Activated CD4-positive, alpha-beta T cell treated with anti-CD3 and anti-CD28 coated beads for 24 hours (primary cell): ENCODE measurements around the gene SIPA1L3.
"Not testable (repeated sequence)": the region's sequence is repeated elsewhere in the genome, so short reads cannot be mapped to it uniquely, and the experiment has no call there.

ENCODE experiments used
- DNase-seq, 2 donors: peaks; one replicate each; pipeline ENCODE4 v3.0.0-alpha.2; 2020; ENCODE audit warnings: low read depth in 2 of 2

Gene SIPA1L3

DNA sequence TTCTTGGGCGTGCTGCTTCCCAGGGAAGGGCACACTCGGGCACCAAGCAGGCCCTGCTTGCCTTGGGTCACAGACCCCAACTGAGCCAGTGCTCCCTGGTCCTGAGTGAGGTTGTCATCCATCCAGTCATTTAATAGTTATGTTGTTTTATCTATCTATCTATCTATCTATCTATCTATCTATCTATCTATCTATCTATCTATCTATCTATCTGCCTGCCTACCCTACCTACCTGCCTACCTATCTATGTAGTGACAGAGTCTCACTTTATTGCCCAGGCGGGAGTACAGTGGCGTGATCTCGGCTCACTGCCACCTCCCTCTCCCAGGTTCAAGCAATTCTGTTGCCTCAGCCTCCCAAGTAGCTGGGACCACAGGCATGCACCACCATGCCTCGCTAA is 164.0 kb downstream of the SIPA1L3 start:
- DNase-seq = not testable (repeated sequence)

DNA sequence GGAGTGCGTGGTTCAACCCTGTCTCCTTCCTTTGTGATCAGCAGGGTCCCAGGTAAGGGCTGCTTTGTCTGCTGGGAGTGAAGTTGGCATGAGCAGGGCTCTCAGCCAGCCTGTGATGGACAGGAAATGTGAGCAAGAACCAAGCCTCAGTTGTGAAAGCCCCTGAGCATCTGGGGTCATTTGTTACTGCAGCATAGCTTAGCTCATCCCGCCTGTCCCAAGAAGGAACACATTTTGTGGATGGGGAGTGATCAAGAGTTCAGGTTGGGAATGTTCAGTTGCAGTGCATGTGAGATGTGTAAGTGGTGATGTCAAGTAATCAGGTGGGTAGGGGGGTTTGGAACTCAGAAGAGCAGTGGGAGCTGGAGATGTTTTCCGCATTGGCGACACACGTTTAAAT is 164.6 kb downstream of the SIPA1L3 start:
- no peak for DNase-seq

DNA sequence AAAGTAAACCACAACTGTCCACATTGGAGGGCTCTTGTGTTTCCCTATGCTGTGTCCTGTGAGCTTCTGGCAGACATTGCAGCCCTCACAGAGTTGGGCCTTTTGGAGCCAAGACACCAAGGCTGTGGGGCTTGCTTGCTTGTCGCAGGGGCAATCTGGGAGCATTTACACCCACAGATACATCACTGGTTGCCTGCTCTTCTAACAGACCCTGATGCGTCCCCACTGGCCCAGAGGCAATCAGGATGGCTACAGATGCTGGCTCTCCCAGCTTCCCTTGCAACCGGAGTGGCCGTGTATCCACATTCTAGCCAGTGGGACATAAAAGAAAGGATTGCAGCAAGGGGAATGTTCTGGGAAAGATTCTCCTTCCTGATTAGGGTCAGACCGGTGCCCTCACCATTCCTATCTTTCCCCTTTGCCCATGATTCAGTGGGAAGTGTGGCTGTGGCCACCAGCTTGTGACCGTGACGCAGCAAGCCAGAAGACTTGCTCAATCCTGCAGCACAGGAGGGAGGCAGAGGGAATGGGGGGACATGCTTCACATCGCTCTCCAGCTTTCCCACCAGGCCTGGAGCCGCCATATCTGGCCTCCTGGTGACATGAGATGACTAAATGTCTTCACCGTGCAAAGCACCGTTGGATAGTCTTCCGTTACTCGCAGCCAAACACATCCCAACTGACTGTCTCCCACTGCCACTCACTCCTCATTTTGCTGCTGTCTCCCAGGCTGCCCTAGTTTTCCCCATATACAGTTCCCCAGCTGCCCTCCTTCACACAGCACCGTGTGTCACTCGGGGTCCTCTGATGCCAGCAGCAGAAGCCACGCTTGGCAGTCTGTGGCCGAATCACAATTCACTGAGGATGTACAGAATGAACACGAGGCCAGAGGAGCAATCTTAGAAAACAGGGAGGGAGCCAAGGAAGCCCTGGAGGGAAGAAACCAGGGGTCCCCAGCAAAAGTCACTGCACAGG is 166.1 kb downstream of the SIPA1L3 start:
- DNase-seq = no peak

DNA sequence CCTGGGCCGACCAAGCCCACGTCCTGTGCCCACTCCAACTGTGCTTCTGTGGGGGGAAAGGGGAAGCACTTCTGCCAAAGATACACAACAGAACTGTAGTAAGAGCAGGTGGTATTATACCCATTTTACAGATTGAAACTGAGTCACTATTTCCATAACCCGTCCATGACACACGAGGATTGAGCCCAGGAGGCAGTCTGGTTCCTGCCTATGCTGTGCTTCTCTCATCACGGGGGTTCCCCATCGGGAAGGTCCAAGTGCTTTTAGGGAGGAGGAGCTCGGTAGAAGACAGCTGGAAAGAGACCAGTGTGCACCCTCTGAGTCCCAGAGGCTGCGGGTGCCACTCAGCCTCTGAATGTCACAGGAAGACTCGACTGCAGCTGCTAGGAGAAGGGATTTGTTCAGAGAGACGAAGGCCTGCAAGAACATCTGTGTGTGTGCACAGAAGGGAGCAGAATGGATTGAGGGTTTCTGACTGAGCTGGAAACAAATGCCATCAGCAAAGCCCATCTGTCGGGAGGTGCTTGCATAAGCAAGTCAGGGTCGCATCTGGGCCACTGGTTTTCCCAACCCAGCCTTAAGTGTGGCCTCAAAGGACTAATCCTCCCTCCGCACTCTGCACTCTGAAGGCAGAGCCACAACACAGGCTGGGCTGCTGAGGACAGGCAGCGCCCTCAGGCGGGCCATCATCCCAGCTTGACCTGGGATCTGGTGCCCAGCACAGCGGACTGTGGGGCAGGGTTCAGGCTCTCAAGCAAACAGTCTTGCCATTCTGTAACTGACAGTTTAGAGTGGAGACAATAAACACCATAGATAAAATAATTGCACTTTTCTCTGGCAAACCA is 167.1 kb downstream of the SIPA1L3 start:
- DNase-seq = no peak

DNA sequence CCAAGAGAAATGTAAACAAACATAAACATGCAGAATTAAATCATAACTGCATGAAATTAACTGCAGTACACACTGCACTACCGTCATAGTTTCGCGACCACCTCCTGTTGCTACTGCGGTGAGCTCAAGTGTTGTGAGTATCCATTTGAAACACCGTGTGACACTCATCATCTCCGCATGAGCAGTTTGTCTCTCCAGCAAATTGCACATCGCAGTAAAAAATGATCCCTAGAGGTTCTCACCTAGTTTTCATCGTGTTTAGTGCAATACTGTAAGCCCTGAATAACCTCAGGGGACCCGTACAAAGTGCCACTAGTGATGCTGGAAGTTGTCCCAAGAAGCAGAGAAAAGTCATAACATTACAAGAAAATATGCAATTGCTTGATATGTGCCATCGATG is 169.3 kb downstream of the SIPA1L3 start:
- DNase-seq = no peak

DNA sequence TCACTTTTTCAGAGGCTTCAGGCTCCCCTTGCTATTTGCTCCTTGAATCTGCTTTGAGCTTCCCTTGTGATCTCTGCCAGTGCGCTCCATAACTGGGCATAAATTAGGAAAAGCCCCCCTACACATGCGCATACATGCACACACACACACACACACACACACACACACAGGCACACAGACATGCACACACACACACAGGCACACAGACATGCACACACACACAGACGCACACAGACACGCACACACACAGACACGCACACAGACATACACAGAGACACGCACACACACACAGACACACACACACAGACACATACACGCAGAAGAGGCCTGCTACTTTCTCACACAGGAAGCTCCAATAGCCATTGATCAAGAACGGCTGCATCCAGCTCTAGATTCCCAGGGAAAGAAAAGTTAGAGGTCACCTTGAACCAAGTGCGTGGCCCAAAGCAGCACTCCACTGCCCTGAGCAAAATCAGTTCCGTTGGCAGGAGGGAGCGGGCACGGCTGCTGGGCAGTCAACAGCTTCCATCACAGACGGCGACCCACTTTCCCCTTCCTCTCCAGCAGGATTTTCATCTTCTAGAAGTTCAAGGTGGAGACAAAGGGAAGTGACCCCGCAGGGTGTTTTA is 171.4 kb downstream of the SIPA1L3 start:
- no peak for DNase-seq

DNA sequence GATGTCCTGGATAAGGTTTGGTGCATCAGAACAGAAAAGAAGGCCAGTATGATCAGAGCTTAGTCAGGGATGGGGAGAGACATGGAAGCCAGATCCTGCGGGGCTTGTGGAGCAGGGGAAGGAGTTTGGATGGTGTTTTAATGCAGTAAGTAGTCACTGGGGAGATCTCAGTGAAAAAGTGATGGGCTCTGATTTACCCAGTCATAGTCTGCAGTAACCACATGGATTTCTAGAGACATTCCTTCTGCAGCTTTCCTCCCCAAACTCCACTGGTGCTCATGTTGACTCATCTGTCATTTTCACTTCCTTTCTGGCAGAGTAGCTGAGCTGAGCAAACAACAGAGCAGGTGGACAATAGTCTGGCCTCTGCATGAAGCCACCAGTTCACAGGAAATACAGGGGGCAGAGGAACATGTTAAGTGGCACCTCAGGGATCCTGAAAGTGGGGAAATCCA is 172.9 kb downstream of the SIPA1L3 start:
- no peak for DNase-seq

DNA sequence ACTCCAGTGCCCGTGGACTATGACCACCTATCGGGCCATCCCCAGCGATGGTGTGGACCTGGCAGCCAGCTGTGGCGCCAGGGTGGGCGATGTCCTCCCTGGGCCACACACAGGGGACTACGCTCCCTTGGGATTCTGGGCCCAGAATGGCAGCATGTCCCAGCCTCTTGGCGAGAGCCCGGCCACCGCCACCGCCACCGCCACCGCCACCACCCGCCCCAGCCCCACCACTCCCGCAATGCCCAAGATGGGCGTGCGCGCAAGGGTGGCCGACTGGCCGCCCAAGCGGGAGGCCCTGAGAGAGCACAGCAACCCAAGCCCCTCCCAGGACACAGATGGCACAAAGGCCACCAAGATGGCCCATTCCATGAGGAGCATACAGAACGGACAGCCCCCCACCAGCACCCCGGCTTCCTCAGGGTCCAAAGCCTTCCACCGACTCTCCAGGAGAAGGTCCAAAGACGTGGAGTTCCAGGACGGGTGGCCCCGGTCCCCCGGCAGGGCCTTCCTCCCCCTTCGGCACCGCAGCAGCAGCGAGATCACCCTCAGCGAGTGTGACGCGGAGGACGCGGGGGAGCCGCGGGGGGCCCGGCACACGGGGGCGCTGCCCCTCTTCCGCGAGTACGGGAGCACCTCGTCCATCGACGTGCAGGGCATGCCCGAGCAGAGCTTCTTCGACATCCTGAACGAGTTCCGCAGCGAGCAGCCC is 174.7 kb downstream of the SIPA1L3 start:
- no peak for DNase-seq

DNA sequence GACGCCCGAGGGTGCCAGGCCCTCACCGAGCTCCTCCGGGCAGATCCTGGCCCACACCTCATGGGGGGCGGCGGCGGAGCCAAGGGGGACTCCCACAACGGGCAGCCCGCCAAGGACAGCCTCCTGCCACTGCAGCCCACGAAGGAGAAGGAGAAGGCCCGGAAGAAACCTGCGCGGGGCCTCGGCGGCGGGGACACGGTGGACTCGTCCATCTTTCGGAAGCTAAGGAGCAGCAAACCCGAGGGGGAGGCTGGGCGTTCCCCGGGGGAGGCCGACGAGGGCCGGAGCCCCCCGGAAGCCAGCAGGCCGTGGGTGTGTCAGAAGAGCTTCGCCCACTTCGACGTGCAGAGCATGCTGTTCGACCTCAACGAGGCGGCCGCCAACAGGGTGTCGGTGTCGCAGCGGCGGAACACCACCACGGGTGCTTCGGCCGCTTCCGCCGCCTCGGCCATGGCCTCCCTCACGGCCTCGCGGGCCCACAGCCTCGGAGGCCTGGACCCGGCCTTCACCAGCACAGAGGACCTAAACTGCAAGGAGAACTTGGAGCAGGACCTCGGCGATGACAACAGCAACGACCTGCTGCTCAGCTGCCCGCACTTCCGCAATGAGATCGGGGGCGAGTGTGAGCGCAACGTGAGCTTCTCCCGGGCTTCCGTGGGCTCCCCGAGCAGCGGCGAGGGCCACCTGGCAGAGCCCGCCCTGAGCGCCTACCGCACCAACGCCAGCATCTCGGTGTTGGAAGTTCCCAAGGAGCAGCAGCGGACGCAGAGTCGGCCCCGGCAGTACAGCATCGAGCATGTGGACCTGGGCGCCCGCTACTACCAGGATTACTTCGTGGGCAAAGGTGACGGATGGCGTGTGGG is 175.5 kb downstream of the SIPA1L3 start:
- no peak for DNase-seq

DNA sequence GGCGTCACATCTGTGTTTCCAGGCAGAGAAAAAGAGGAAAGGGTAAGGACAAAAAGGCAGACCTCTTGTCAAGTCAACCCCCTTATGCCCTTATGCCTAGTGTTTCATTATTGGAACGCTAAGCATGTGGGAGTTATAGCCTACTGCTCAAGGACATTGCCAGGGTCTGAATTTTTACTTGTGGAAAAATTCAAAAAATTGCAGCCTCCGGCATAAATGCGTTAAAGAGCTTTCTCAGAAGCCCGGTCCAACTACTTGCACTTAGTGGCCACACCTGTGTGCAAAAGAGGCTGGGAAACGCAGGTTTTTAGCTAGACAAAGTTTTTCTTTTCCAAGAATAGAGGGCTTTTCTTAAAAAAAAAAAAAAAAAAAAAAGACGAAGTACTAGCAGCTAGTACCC is 177.2 kb downstream of the SIPA1L3 start:
- DNase-seq = no peak

DNA sequence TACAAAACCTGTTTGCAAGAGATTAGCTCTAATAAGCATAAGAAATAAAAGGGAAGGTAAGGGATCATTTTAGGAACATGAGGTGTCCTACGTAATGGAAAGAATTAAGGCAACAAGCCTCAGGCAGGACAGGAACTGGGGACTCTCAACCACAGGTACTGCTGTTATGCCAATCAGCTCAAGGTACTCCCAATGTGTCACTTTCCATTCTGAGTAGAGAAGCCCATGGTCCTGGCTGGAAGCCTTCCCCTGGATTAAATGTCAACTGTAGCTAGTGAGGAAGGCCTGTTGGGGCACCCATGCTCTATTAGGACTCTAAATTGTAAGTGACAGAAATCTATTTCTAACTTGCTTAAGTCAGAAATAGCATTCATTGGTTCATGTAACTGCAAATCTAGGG is 182.4 kb downstream of the SIPA1L3 start:
- no peak for DNase-seq

DNA sequence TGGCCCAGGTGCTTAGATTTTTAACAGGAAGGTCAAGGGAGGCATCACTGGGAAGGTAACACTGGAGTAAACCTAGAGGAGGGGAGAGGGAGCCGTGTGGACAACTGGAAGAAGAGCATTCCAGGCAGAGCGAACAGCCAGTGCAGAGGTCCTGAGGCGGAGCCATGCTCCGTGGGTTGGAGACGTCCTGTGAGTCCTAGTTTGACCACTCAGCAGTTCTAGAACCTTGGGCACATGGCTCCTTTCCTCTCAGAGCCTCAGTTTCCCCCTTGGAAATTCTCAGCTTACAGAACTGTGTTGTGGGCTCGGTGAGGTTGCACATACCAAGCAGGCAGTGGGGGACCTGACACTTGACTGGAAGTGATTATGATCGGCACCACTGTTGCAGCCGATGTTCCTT is 186.1 kb downstream of the SIPA1L3 start:
- no peak for DNase-seq

DNA sequence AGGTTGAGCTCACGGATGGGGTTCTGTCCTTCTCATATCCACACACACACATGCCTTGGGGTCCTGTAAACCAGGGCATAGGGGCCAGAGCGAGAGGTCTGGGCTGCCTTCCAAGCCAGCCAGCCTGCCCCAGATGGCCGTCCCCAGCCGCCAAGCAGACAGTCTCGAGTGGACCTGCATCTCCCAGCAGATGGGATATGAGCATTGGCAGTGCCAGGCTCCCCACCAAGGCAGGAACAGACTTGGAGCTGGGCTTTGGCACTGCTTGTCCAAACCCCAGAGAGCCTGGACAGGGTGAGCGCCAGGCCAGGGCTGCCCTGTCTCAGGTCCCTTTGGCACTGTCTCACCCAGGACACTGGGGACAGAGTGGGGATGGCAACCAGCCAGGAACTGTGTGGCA is 186.6 kb downstream of the SIPA1L3 start:
- no peak for DNase-seq

DNA sequence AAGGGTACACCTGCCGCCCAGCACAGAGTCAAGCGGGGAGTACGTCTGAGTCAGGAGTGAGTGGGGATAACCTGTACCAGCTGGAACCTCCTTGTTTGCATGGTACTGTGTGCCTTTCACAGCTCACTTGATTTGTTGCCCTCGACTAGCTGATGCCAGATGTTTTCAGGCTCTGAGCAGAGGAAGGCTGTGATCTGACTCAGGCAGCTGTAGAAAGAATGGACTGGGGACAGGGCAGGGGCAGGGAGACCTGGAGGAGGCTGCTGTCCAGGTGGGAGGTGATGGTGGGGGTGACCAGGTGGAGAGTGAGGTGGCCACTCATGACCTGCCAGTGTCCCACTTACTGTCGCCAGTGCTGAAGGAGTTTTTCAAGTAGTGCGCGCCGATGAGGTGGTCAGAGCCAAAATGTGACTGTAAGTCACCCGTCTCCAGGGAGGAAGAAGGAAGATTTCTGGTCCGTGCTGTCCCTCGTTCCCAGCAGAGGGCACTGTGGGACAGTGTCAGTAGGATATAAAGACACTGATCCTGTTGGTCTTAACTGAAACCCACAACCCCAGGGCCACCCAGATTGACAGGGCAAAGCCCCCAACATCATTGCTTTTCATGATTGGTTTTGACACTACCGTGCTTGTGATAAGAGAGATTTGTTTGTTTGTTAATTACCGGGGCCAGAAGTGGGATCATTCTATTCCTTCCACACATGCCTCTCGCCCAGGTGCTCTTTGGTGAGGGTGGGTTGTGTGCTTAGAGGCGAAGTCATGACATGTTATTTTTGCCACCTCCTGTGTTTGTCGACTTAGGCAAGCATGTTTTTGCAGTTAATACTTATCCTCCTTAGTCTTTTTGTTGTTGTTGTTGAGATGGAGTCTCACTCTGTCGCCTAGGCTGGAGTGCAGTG is 188.7 kb downstream of the SIPA1L3 start:
- DNase-seq = peak; percentile 31 to 32

DNA sequence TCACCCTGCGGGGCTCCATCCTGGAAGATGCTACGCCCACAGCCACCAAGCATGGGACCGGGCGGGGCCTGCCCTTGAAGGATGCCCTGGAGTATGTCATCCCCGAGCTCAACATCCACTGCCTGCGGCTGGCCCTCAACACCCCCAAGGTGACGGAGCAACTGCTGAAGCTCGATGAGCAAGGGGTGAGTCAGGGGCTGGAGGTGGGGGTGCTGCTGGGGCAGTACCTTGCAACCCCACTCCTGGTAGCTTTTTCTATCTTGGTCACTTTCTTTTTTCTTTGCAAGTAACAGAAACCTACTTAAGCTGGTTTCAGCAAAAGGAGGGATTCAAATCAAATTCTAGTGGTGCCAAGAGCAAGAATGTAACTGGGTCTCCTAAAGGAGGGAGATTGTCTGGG is 193.0 kb downstream of the SIPA1L3 start:
- DNase-seq = no peak

DNA sequence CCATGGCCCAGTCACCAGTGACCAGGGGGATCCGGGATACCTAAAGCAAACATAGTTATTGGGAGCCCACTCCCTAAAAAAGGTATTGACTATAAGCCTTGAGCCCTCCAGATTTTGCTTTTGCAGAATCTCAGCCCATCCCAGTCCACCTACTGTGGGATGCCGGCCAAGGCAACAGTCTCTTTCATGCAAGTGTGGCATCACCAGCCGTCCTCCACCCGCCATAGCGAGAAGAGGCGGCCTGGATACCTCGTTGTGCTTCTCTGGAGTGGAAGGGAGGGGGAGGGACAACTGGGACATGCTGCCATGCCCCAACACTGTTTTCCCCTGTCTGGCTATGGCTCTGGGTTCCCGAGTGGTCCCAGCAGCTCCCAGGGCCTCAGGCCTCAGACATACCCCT is 193.6 kb downstream of the SIPA1L3 start:
- no peak for DNase-seq

DNA sequence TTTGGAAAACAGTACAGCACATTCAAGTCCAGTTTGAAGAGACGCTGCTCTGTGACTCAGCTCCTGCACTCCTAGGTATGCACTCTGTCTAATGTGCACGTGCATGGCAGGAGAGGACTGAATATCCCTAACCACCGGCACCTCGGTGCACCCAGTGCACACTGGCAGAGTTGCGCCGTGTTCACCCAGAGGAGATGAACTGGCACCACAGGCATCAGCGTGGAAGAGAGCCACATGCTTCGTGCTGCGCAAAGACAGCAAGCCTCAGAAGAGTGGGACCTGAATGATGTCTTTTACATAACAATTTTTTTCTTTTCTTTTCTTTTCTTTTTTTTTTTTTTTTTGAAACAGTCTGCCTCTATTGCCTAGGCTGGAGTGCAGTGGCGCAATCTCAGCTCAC is 194.7 kb downstream of the SIPA1L3 start:
- no peak for DNase-seq

DNA sequence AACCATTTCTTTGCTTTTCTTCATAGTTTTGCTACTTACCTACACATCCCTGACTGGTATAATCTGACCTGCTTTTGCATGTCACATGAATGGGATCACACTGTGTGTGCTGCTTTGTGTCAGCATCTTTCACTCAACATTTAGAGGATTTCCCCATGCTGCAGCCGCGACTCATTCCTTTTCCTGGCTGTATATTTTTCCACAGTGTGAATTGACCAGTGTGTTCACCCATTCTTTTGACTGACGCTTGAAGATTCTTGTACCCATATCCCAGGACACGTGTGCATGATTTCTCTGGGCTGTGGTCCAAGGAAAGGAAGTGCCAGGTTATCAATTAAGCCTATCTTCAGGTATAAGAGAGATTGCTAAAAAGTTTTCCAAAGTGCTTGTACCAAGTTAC is 198.6 kb downstream of the SIPA1L3 start:
- DNase-seq = no peak

DNA sequence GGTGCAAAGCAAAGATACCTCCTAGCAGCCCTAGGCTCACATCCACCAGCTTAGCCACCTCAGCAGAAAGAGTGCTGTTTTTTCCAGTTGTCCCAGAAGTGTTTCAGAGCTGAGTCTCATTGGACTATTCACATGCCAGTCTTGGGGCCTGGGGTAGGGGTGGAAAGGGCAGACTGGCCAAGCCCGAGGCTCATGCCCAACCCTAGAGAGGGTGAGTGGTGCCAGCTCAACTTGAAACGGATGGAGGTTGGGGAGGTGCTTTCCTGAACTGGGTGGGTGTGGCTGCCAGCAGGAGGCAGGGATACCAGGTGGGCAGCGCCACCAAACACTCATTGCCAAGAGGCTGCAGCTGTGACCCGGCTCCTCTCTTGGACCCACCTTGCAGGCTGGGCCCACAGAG is 200.1 kb downstream of the SIPA1L3 start:
- no peak for DNase-seq

DNA sequence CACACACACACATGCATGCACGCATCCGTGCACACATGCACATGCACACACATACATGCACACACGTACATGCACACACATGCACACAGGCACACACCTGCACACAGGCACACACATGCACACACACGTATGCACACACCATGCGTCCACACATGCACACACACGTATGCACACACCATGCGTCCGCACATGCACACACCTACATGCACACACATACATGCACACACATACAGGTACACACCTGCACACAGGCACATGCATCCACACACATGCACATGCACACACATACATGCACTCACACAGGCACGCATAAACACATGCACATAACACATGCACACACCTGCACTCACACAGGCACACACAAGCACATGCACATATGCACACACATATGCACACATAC is 204.9 kb downstream of the SIPA1L3 start:
- DNase-seq = no peak
